ENCODE results near the gene KIAA0825.
A peak's percentile ranks its signal among the peaks of the same experiment; 100 is the strongest.

KIAA0825 gene

GRCh38 chr5:94503677-94504076, 114.7 kb downstream of the KIAA0825 start:
- TF ChIP-seq GATA2 (IDR thresholded peaks at IDR 0.05; ENCODE audit: low read depth, low read length), result no peak
- no peak for TF ChIP-seq GATA3 (IDR thresholded peaks at IDR 0.05; ENCODE audit: low read depth, low read length)

GRCh38 chr5:94501365-94501764, 117.0 kb downstream of the KIAA0825 start:
- no peak for TF ChIP-seq GATA2 (IDR thresholded peaks at IDR 0.05; ENCODE audit: low read depth, low read length)
- no peak for TF ChIP-seq GATA3 (IDR thresholded peaks at IDR 0.05; ENCODE audit: low read depth, low read length)

GRCh38 chr5:94499806-94500205, 118.6 kb downstream of the KIAA0825 start:
- TF ChIP-seq GATA2 (IDR thresholded peaks at IDR 0.05; ENCODE audit: low read depth, low read length) (no peak), GATA3 (IDR thresholded peaks at IDR 0.05; ENCODE audit: low read depth, low read length) (no peak)

GRCh38 chr5:94498199-94498598, 120.2 kb downstream of the KIAA0825 start:
- TF ChIP-seq GATA2 (IDR thresholded peaks at IDR 0.05; ENCODE audit: low read depth, low read length) (no peak), GATA3 (IDR thresholded peaks at IDR 0.05; ENCODE audit: low read depth, low read length) (no peak)

GRCh38 chr5:94485067-94485466, 133.3 kb downstream of the KIAA0825 start:
- no peak for TF ChIP-seq GATA2 (IDR thresholded peaks at IDR 0.05; ENCODE audit: low read depth, low read length)
- TF ChIP-seq GATA3 (IDR thresholded peaks at IDR 0.05; ENCODE audit: low read depth, low read length), result no peak

- TF ChIP-seq GATA3 (IDR thresholded peaks at IDR 0.05; ENCODE audit: low read depth, low read length) (no peak), GATA2 (IDR thresholded peaks at IDR 0.05; ENCODE audit: low read depth, low read length) (no peak)
These were observed 137.3 kb downstream of the KIAA0825 start for GRCh38 chr5:94481059-94481458.

GRCh38 chr5:94480486-94480885, 137.9 kb downstream of the KIAA0825 start:
- TF ChIP-seq GATA3 (IDR thresholded peaks at IDR 0.05; ENCODE audit: low read depth, low read length), result no peak
- TF ChIP-seq GATA2 (IDR thresholded peaks at IDR 0.05; ENCODE audit: low read depth, low read length), result no peak

GRCh38 chr5:94473936-94474335, 144.5 kb downstream of the KIAA0825 start:
- TF ChIP-seq GATA2 (IDR thresholded peaks at IDR 0.05; ENCODE audit: low read depth, low read length) (no peak), GATA3 (IDR thresholded peaks at IDR 0.05; ENCODE audit: low read depth, low read length) (no peak)

- TF ChIP-seq GATA3 (IDR thresholded peaks at IDR 0.05; ENCODE audit: low read depth, low read length), result no peak
- no peak for TF ChIP-seq GATA2 (IDR thresholded peaks at IDR 0.05; ENCODE audit: low read depth, low read length)
These were observed 146.9 kb downstream of the KIAA0825 start for GRCh38 chr5:94471521-94471920.

GRCh38 chr5:94470802-94471201, 147.6 kb downstream of the KIAA0825 start:
- TF ChIP-seq GATA2 (IDR thresholded peaks at IDR 0.05; ENCODE audit: low read depth, low read length) (peak; percentile 51), GATA3 (IDR thresholded peaks at IDR 0.05; ENCODE audit: low read depth, low read length) (peak; percentile 84)

GRCh38 chr5:94469894-94470329, 148.5 kb downstream of the KIAA0825 start:
- TF ChIP-seq GATA3 (IDR thresholded peaks at IDR 0.05; ENCODE audit: low read depth, low read length) (peak; percentile 100), GATA2 (IDR thresholded peaks at IDR 0.05; ENCODE audit: low read depth, low read length) (peak; percentile 96)

GRCh38 chr5:94467954-94468930, 150.2 kb downstream of the KIAA0825 start:
- TF ChIP-seq GATA2 (IDR thresholded peaks at IDR 0.05; ENCODE audit: low read depth, low read length), result no peak
- TF ChIP-seq GATA3 (IDR thresholded peaks at IDR 0.05; ENCODE audit: low read depth, low read length), result peak; percentile 5; the same call in 1 of the 2 replicates

- TF ChIP-seq GATA2 (IDR thresholded peaks at IDR 0.05; ENCODE audit: low read depth, low read length) (peak; percentile 75), GATA3 (IDR thresholded peaks at IDR 0.05; ENCODE audit: low read depth, low read length) (peak; percentile 77)
These were observed 151.0 kb downstream of the KIAA0825 start for GRCh38 chr5:94467346-94467953.

- TF ChIP-seq GATA2 (IDR thresholded peaks at IDR 0.05; ENCODE audit: low read depth, low read length), result no peak
- no peak for TF ChIP-seq GATA3 (IDR thresholded peaks at IDR 0.05; ENCODE audit: low read depth, low read length)
These were observed 154.7 kb downstream of the KIAA0825 start for GRCh38 chr5:94463739-94464138.
